Measurements from ENCODE around the gene THSD4.

DNA sequence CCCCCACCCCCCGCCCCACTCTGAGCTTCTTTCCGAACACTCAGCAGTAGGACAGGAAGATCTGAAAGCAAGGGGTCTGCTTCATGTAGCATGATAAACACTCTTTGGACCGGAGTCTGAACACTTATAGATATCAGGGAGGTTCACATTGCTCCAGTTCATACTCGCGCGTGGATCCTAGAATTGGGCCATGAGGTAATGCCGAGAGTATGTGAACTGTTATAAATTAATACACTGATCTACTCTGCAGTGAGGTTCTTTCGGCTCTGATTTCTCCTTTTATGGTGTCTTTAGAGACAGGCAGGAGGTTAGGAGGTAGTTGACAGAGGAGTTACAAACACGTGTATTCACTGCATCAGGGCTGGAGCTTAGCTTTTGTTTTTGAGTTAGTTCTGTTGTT is 223.0 kb downstream of the THSD4 start:
- TF ChIP-seq, protein P1, sequence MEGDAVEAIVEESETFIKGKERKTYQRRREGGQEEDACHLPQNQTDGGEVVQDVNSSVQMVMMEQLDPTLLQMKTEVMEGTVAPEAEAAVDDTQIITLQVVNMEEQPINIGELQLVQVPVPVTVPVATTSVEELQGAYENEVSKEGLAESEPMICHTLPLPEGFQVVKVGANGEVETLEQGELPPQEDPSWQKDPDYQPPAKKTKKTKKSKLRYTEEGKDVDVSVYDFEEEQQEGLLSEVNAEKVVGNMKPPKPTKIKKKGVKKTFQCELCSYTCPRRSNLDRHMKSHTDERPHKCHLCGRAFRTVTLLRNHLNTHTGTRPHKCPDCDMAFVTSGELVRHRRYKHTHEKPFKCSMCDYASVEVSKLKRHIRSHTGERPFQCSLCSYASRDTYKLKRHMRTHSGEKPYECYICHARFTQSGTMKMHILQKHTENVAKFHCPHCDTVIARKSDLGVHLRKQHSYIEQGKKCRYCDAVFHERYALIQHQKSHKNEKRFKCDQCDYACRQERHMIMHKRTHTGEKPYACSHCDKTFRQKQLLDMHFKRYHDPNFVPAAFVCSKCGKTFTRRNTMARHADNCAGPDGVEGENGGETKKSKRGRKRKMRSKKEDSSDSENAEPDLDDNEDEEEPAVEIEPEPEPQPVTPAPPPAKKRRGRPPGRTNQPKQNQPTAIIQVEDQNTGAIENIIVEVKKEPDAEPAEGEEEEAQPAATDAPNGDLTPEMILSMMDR (conservative IDR thresholded peaks at IDR 0.05): no peak
- no peak for TF ChIP-seq EZH2 (IDR thresholded peaks at IDR 0.05; ENCODE audit: low read depth)
